Breast epithelium (tissue), 4 donors: ENCODE data around the gene CRHR2. TPM values are rescaled to one million over a fixed set of nuclear protein-coding genes. Genes with fewer than 3 reads are reported as not detected.

Experiments
- DNase-seq, 2 donors: peaks; one replicate each; pipeline ENCODE4 v3.0.0-alpha.2; 2019; ENCODE audit warnings: low spot score in 2 of 2
- H3K27ac ChIP-seq, 2 donors: fragments of 200-600 bp; sonication (generic) in 1 of 2; one replicate each; pipeline ENCODE4 v1.5.1; 2016 to 2019; ENCODE audit warnings: mild to moderate bottlenecking in 1 of 2
- H3K27me3 ChIP-seq, 2 donors: fragments of 200-600 bp; sonication (generic) in 1 of 2; one replicate each; pipeline versions ENCODE4 v1.5.1 to v1.6.0; 2017 to 2019; ENCODE audit warnings: control low read depth in 1 of 2, mild to moderate bottlenecking in 1 of 2
- H3K36me3 ChIP-seq: fragments of 200-600 bp; one replicate; pipeline ENCODE4 v1.5.1; 2019
- H3K4me1 ChIP-seq, 2 donors: fragments of 200-600 bp; sonication (generic); one replicate each; pipeline ENCODE4 v1.5.1; 2016 to 2019; ENCODE audit warnings: control low read depth in 1 of 2
- H3K4me3 ChIP-seq, 3 donors: fragments of 200-600 bp; sonication (generic); 1 replicate in 2 of 3; 2 replicates in 1 of 3; pipeline ENCODE4 v1.5.1; 2016 to 2019; ENCODE audit warnings: mild to moderate bottlenecking in 3 of 3, moderate library complexity in 2 of 3
- H3K9me3 ChIP-seq, 2 donors: fragments of 200-600 bp; sonication (generic) in 1 of 2; one replicate each; pipeline ENCODE4 v1.5.1; 2016 to 2019; ENCODE audit warnings: control low read depth in 1 of 2
- CTCF ChIP-seq, 3 donors: fragments of 450-650 bp; IDR thresholded peaks; one replicate each; pipeline ENCODE4 v1.5.1; 2016 to 2017; ENCODE audit warnings: antibody characterized with exemption in 3 of 3, mild to moderate bottlenecking in 3 of 3, moderate library complexity in 3 of 3
- POLR2A ChIP-seq: fragments of 450-650 bp; IDR thresholded peaks from one replicate; pipeline ENCODE4 v1.6.1; 2016; ENCODE audit warnings: antibody characterized with exemption, mild to moderate bottlenecking, moderate library complexity
- POLR2AphosphoS5 ChIP-seq, 3 donors: sonication (generic); formaldehyde crosslinking; IDR thresholded peaks; one replicate each; pipeline ENCODE4 v1.6.1; 2017; ENCODE audit warnings: antibody characterized with exemption in 3 of 3
- intact Hi-C: fragments of 100-400 bp; cut with DNase I; formaldehyde crosslinking; loops from one replicate; pipeline ENCODE4 v1.15.1; 2023; ENCODE audit warnings: low total_unique reads
- total RNA-seq, 3 donors: library from RNA; depleted of rRNA; stranded (reverse); fragments of >200 nt; gene quantifications; one replicate each; pipeline ENCODE4 v1.1.0, GENCODE V29; 2016

The CRHR2 gene
- total RNA-seq, 3 donors from 2014 or later, result under 0.01 to 0.16 (median 0.15) TPM

DNA sequence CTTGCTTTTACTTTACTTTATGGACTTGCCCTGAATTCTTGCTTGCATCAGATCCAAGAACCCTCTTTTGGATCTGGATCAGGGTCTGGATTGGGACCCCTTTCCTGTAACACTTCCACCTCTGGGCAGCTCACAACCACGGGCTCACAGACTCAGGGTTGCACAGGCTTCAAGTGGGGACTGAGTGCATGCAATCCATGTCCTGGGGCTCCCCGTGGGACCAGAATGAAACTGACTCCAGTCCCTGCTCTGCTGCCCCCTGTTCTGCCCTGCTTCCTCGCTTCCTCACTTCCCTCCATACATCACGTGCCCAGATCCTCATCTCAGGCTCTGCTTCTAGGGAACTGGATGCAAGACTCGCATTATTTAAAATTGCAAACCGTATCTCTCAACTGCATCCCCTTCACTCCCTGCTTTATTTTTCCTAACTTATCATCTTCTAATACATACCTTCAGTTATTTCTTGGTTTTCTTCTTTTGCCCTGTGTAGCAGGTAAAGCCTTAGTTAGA, 46.4 kb upstream of the CRHR2 start:
- H3K4me3 ChIP-seq, result no peak overlapping the region
- no peak overlapping the region for H3K27ac ChIP-seq
- H3K4me1 ChIP-seq, result no peaks in the 10 kb centered on the region
- DNase-seq, result no peak
- H3K9me3 ChIP-seq, result no peaks in the 10 kb centered on the region
- TF ChIP-seq POLR2A, result no peak
- TF ChIP-seq CTCF (IDR thresholded peaks at IDR 0.05), result no peak
- no peak for TF ChIP-seq POLR2AphosphoS5 (IDR thresholded peaks at IDR 0.05)
- H3K27me3 ChIP-seq, result no peaks in the 10 kb centered on the region
- intact Hi-C loops, result no loop called here
- no peaks in the 10 kb centered on the region for H3K36me3 ChIP-seq

GRCh38 chr7:30727061-30727945, 45.0 kb upstream of the CRHR2 start:
- DNase-seq, result no peak
- H3K36me3 ChIP-seq, result no peaks in the 10 kb centered on the region

GRCh38 chr7:30726296-30727006, 44.2 kb upstream of the CRHR2 start:
- H3K36me3 ChIP-seq, result no peaks in the 10 kb centered on the region
- H3K4me3 ChIP-seq, result no peak overlapping the region
- no peak for DNase-seq
- TF ChIP-seq POLR2AphosphoS5 (IDR thresholded peaks at IDR 0.05) (no peak), POLR2A (no peak), CTCF (IDR thresholded peaks at IDR 0.05) (no peak)
- H3K27me3 ChIP-seq, result no peaks in the 10 kb centered on the region
- intact Hi-C loops, result no loop called here
- no peak overlapping the region for H3K27ac ChIP-seq
- H3K9me3 ChIP-seq, result no peaks in the 10 kb centered on the region
- no peaks in the 10 kb centered on the region for H3K4me1 ChIP-seq

More at GRCh38 chr7:30727061-30727945, 45.0 kb upstream of the CRHR2 start:
- TF ChIP-seq CTCF (IDR thresholded peaks at IDR 0.05) (no peak), POLR2AphosphoS5 (IDR thresholded peaks at IDR 0.05) (no peak), POLR2A (no peak)
- no peaks in the 10 kb centered on the region for H3K4me1 ChIP-seq
- H3K9me3 ChIP-seq, result no peaks in the 10 kb centered on the region
- H3K4me3 ChIP-seq, result no peak overlapping the region
- no peaks in the 10 kb centered on the region for H3K27me3 ChIP-seq
- intact Hi-C loops, result no loop called here
- no peak overlapping the region for H3K27ac ChIP-seq

DNA sequence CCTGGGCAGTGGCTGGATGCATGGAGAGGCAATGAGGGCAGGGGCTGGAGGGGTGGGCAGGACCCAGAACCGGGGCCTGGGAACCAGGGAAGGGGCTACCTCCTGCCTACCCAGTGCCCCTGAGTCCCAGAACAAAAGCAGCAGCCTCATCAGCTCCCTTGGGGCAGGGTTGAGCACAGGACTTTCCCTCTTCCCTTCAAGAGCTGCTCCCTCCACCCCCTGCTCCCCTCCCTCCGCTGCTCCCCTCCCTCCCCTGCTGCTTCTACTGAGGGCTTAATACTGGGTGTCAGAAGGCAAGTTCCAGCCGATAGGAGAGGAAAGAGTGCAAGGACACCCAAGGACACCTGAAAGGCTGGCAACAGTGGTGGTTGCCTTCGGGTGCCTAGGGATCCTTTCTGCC, 41.5 kb upstream of the CRHR2 start:
- no peak overlapping the region for H3K4me3 ChIP-seq
- TF ChIP-seq POLR2A, result no peak
- TF ChIP-seq CTCF (IDR thresholded peaks at IDR 0.05), result no peak
- no peak for DNase-seq
- no peaks in the 10 kb centered on the region for H3K36me3 ChIP-seq
- H3K9me3 ChIP-seq, result peaks cover 0 to 10% of the 10 kb centered on the region in 2 donors
- intact Hi-C loops, result no loop called here
- H3K27me3 ChIP-seq, result no peaks in the 10 kb centered on the region
- H3K27ac ChIP-seq, result no peak overlapping the region
- H3K4me1 ChIP-seq, result no peaks in the 10 kb centered on the region

GRCh38 chr7:30722671-30723070, 40.4 kb upstream of the CRHR2 start:
- intact Hi-C loops, result no loop called here
- TF ChIP-seq CTCF (IDR thresholded peaks at IDR 0.05), result no peak
- TF ChIP-seq POLR2AphosphoS5 (IDR thresholded peaks at IDR 0.05), result no peak
- no peak for TF ChIP-seq POLR2A
- DNase-seq, result no peak

More at GRCh38 chr7:30722671-30723070, 40.4 kb upstream of the CRHR2 start:
- H3K4me1 ChIP-seq, result no peaks in the 10 kb centered on the region
- peaks cover 0 to 21% of the 10 kb centered on the region in 2 donors for H3K9me3 ChIP-seq
- H3K27me3 ChIP-seq, result no peaks in the 10 kb centered on the region
- H3K4me3 ChIP-seq, result no peak overlapping the region
- H3K36me3 ChIP-seq, result no peaks in the 10 kb centered on the region
- no peak overlapping the region for H3K27ac ChIP-seq
